GM19452 (cell line): ENCODE data around the gene ZFYVE21.

Experiments used
- ATAC-seq: cut with Tn5 transposase; IDR thresholded peaks from one replicate; pipeline ENCODE4 v1.9.1; 2021; ENCODE audit not compliant: unreplicated experiment

Gene ZFYVE21

GRCh38 chr14:103691655-103692054 lies 24.0 kb upstream of the ZFYVE21 start:
- ATAC-seq, result peak; percentile 73

DNA sequence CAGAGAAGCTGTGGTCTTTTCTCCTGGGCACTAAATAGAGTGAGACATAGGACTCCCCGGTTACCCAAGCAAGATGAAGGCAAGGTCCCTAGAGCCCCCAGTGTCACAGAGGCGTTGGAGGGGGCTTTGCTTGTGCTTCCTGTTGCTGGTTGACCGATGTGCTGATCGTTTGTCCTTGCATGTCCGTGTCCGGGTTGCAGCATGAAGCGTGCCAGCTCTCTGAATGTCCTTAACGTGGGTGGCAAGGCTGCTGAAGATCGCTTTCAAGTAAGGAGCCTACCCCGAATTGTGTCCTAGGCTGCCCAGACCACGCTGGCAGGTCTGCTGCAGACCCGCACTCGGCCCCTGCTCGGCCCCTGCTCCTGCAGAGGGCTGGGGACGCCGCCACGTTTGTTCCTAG lies 23.5 kb upstream of the ZFYVE21 start:
- peak; percentile 23 for ATAC-seq

DNA sequence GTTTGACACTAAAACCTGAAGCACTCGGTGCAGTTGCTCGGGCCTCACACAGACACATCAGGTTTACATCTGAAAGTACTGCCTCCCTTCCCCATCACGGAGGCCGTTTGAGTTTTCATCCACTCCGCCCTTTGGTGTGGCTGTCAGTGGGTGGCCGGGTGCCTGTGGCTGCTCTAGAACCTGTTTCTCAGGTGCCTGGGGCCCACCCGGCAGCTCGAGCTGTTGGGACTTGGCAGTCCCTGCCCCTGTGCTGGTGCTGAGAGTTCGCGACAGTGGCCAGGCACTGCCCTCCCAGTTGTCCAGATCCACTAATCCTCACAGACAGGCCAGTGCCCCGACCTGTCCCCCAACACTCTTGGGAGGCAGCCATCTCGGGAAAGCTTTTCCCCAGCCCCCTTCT lies 22.7 kb upstream of the ZFYVE21 start:
- ATAC-seq, result no peak

DNA sequence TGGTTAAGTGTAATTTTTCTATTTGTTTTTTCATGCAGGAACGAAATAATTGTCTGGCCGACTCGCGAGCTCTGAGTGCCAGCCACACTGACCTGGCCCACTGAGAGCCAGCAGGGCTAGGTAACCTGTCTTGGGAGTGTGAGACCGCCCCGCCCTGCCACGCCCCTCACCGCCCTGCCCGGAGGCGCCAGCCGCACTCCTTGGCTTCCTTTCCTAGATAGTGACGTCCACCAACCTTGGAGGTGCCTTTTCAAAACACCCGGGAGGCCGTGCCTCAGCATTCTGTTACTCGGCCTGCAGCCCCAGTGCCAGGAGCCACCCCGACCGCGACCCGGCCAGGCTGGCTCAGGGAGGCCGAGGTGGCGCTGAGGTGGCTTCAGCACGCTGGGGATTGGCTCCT lies 22.1 kb upstream of the ZFYVE21 start:
- no peak for ATAC-seq

DNA sequence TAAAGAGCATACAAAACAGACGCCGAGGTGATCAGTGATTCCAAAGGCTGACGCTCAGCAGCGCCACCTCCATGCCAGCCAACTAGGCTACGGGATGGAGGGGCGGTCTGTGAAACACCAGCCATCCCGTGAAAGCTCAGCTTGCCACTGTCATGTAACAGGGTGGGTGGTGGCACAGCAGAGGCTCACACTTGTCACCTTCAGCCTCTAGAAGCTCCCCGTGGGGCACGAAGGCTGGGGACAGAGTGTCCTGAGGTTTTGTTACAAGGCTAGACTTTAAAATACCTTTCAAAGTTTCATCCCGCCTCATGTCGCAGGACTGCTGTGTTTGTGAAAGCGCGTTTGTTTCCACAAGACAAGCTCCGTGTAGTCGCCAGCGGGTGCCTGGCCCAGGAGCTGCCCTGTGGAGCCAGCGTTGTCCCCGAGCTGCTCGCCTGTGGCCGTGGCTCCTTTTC lies 21.0 kb upstream of the ZFYVE21 start:
- ATAC-seq, result no peak

DNA sequence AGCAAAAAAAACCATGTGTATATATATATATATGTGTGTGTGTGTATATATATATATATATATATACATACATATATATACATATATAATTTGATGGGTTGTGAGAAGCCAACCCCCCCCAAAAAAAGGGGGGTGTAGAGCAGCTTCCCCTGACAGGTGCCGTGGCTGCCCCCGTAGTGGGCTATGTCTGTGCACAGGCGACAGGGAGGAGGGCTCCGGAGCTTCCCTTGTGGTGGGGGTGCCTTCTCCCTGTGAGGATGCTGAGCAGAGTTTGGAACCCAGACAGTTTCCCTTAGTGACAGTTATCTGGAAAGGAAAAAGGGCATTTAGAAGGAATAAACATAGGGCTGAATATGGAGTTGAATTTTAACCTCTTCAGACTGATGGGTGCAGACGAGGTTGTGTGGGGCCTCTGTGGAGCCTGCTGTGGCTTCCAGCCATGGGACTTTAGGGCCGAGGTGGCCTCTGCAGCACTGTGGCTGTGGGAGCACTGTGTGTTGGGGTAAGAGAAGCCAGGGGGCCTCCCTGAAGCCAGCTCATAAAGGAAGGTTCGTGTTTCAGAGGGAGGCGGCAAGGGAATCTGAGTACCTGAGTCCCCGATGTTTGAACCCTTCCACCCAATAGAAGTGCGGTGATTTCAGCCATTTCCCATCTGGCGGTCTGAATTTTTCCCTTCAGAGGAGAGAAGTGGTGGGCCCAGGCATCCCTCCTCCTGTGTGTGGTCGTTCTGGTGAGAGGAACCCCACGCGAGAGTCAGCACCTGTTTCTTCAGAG lies 20.1 kb upstream of the ZFYVE21 start:
- no peak for ATAC-seq

DNA sequence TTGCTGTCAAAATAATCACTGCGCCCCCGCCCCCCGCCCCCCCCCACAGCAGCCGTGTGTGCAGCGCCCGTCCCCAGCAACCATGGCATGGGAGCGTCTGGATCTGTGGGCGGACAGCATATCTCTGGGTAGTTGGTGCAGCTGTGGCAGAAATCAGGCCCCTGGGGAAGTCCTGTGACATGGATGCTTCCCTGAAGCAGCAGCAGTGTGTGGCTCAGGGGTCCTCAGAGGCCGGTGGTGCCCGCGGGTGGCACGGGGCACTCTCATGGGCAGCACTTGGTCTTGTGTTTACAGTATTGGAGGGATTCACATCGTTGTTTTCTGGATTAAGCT lies 19.6 kb upstream of the ZFYVE21 start:
- ATAC-seq, result no peak

GRCh38 chr14:103696466-103697071 lies 19.0 kb upstream of the ZFYVE21 start:
- ATAC-seq, result no peak

DNA sequence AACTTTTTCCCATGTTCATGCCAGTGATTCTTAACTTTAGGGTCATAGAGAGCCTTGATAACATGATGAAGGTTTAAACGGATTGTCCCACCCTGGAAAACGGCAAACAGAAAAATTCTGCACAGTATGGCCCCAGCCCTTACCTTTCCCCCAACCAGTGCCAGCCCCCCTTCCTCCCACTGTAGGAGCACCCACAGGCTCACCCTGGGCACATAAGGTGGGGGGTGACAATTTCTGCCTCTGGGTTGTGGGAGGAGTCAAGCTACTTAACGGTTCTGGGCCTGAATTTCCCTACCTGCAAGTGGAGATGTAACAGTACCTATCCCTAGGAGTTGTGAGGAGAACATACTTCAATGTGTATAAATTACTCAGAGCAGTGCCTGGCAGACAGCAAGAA lies 18.4 kb upstream of the ZFYVE21 start:
- no peak for ATAC-seq

GRCh38 chr14:103697603-103698379 lies 17.8 kb upstream of the ZFYVE21 start:
- no peak for ATAC-seq

GRCh38 chr14:103698380-103699260 lies 17.0 kb upstream of the ZFYVE21 start:
- ATAC-seq, result no peak

DNA sequence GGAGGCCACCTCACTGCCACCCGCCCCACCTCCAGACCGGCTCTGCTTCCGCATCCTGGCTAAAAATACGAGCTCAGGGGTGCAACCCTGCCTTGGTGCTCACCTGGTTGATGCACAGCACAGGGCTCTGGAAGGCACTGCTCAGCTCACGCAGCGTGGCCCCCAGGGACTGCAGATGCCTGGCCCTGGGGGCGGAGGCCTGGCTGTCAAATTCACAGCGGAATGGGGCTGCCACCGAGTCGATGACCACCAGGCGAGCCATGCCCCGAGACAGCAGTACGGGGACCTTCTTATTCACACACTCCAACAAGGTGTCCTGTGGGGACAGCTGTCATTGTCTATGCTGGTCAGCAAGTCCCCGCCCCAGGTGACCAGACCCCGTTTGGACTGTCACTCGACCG lies 16.3 kb upstream of the ZFYVE21 start:
- no peak for ATAC-seq

GRCh38 chr14:103699901-103700752 lies 15.5 kb upstream of the ZFYVE21 start:
- ATAC-seq, result no peak

DNA sequence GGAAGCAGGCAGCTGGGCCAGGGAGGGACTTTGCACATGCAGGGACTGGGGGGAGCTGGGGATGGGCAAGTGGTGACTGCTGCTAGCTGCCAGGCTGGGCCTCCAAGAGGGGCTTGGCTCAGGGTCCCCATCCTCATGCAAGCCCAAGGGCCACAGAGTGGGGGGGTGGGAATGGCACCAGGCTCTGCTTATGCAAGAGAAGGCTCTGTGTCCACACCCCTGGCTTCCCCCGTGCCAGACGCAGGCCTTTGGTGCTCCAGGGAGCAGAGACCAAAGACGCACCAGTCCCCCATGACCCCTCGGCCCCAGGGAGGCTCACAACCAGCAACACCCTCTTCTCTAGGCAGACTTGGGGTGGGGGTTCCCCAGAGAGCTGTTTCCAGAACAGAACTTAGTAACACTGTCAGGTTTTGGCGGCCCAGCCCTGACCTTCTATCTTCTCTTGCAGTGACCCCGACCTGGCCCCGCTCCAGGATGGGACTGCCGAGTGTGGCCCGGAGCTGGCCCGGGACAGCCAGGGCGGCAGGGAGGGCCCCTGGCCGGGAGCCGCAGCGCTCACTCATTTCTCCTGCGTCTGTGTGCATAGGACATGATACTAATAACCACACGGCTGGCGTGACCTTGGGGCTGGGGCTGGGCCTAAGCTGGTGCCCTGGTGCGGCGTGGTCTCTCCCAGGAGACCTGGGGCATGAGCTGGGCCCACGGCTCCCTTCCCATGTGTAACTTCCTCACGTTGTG lies 14.7 kb upstream of the ZFYVE21 start:
- no peak for ATAC-seq

DNA sequence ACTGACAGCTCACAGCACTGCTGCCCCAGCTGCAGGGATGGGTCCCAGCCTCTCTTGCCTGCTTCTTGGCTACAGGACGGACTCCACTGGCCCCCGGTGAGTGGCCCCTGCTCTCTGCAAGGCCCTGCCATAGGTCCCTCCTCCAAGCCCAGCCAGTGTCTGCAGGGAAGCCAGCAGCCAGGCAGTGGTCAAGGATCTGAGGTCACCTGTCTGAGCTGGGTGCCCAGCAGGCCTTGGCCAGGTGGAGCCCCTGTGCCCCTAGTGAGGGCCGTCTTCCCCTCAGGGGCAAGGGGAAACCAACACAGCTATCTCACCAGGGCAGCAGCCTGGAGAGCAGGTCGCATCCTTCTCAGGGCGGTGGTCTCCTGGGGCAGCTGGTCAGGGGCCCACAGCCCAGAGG lies 13.5 kb upstream of the ZFYVE21 start:
- no peak for ATAC-seq

- no peak for ATAC-seq
Measured at GRCh38 chr14:103702497-103703432, 12.8 kb upstream of the ZFYVE21 start.

- no peak for ATAC-seq
Measured at GRCh38 chr14:103703433-103704385, 11.9 kb upstream of the ZFYVE21 start.
